Activated CD4-positive, CD25-positive, alpha-beta regulatory T cell treated with anti-CD3 and anti-CD28 coated beads, Interleukin-2, amount 50 U/mL, for 24 hours (primary cell): ENCODE data around the gene HSDL1.
A peak's percentile ranks its signal among the peaks of the same experiment; 100 is the strongest.
"Not testable (repeated sequence)": the region's sequence is repeated elsewhere in the genome, so short reads cannot be mapped to it uniquely, and the experiment has no call there.

Experiments used
- ATAC-seq, 2 donors: fragments of 150-1000 bp; cut with Tn5 transposase; one replicate each; pipeline ENCODE4 v1.10.0; 2021; ENCODE audit warnings: mild to moderate bottlenecking in 1 of 2, moderate library complexity in 1 of 2

The HSDL1 gene

GRCh38 chr16:84137769-84138357 lies 7.1 kb downstream of the HSDL1 start:
- ATAC-seq, result no peak

- no peak for ATAC-seq
These were observed 7.7 kb downstream of the HSDL1 start for GRCh38 chr16:84137287-84137686.

DNA sequence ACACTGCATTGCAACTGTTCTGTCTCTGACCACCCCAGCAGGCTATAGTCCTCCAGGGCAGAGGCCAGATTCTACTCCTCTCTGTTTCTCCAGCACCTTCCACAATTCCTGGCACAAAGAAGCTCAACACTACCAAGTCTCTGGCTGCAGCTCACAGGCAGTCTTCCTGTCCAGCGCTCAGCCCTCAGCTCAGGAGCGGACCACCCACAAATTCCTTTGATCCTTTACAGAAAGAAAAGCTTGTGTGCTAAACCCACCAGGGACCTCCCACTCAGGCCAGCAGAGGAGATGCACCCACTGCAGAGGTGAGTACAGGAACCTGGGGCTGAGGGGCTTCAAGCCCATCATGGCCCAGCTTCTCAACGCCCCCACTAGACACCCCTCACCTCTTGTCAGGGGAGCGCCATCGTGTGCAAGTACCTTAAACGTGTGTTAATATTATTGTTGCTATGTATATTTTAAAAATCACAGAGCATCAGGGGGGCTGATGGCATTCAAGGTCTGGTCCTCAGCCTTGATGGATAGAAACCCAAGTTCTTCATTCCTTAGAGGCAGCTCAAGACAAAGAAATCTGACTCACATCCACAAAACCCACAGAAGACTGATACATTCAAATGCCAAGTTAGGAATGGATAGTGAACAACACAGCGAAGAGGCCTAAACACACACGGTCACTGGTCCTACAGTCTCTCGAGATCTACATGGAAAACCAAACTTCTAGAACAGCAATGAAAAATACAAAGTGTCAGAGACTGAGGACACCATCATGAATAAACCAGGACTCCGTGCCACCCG lies 8.4 kb downstream of the HSDL1 start:
- no peak for ATAC-seq

- ATAC-seq, result no peak
These were observed 12.3 kb downstream of the HSDL1 start for GRCh38 chr16:84132527-84133285.

GRCh38 chr16:84131117-84131516 lies 13.9 kb downstream of the HSDL1 start:
- ATAC-seq, result no peak

DNA sequence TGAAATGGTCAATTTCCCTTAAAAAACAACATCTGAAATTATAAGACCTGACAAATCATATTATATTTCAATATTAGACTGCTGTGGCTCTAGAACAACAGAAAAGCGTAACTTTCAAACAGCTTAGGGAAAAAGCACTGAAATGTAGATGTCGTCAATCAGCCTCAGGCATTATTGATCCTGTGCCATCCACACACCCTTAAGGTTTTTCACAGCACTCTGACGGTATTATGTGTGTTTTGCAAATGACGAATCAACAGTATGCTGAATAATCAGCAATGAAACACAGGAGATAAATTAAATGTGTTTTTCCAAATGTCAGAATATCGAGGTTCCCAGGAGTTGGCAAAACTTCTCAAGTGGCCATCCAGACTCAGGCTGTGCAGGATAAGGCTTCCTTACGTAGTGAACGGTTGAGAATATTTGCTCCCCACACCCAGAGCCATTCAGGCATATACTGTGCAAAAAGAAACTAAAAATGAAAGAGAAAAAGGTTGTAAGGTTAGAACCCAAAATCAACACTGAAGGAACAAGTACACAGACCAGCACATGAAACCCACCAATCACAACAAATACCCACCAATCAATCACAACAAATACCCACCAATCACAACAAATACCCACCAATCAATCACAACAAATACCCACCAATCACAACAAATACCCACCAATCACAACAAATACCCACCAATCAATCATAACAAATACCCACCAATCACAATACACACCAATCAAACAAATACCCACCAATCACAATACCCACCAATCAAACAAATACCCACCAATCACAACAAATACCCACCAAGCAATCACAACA lies 20.5 kb downstream of the HSDL1 start:
- ATAC-seq, result no peak

GRCh38 chr16:84121007-84121406 lies 24.0 kb downstream of the HSDL1 start:
- no peak for ATAC-seq

- ATAC-seq, result no peak
These were observed 25.0 kb downstream of the HSDL1 start for GRCh38 chr16:84120023-84120422.

- no peak for ATAC-seq
These were observed 25.6 kb downstream of the HSDL1 start for GRCh38 chr16:84119368-84119767.

GRCh38 chr16:84118315-84118714 lies 26.7 kb downstream of the HSDL1 start:
- not testable (repeated sequence) for ATAC-seq

DNA sequence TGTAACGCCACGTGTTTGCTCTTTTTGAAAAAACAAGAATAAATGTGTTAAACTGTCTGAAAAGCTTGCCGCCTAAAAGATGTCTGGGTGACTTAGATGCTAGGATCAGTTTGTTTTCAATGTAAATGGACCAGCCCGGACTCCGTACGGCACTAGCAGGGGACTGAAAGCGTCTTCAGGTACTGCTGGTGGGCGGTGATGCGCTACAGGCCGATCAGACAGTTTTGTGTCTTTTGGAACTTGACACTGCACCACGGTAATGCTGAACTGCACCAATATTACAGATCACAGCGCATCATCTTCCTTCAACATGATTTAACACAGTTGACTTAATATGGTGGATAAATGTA lies 27.5 kb downstream of the HSDL1 start:
- no peak for ATAC-seq

DNA sequence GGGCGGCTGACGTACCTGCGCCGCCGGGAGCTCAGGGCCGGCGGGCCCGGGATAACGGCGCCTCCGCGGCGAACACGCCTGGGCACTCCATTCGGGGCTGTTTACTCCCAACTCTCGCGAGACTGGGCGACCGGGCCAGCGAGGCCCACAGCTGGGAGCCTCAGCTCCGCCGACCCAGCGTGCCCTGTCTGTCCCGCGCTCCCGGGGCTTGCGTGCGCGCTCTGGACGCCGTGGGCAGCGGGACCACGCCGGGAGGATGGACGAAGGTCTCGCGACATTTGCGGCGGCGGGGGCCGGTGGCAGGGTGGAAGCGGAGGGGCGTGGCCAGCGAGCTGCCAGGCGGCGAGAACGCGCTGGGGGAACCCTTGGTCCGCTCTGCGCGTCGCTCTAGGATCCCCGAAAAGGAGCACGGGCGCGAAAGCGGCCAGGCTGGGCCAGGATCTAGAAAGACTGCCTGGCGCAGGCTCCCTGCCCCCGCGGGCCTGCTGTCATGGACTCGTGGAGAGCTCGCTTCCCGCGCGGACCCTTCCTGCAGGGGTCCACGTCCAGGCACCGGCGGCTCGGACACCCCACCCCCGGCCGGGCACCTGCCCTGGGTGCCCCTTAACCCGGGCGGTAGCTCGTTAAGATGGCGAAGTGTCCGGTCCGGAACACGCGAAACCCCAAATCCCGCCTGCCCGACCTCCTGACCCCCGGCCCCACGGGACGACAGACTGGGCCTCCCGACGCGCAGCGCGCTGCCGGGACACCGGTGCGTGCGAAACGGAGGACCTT lies 28.1 kb downstream of the HSDL1 start, which contains the start of gene MBTPS1:
Gene MBTPS1 (minus strand): TSS at position 223 of the 774 bp plus-strand sequence. CDS start 15,159 bp downstream, outside the sequence.
- ATAC-seq, result peak; percentile 92 to 94

GRCh38 chr16:84115919-84116719 lies 28.9 kb downstream of the HSDL1 start:
- peak; percentile 44 to 52 for ATAC-seq

DNA sequence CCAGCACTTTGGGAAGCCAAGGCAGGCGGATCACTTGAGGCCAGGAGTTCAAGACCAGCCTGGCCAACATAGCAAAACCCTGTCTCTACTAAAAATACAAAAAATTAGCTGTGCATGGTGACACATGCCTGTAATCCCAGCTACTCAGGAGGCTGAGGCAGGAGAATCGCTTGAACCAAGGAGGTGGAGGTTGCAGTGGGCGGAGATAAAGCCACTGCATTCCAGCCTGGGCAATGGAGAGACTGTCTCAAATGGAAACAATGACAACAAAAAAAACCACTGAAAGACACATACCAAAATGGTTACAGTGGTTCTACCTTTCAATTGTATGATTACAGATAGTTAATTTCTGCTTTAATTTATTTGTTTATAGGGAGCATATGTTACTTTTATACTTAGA lies 33.0 kb downstream of the HSDL1 start:
- ATAC-seq, result not testable (repeated sequence)

- no peak for ATAC-seq
These were observed 33.5 kb downstream of the HSDL1 start for GRCh38 chr16:84111525-84111924.

DNA sequence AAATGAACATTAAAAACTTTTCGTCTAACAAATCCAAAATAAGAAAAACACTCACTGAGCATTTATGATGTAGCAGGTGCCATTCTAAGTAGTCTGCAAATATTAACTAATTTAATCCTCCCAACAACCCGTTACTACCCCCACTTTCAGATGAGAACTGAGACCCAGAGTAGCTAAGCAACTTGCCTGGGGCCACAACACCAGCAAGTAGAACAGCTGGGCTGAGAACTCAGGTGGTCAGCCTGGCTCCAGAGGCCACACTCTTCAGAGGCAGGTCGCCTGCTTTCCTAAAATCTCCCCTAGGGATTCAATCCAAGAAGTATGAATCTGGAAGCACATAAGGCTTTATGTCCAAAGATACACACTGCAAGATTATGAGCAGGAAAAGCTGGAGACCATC lies 34.5 kb downstream of the HSDL1 start:
- no peak for ATAC-seq

- ATAC-seq, result no peak
These were observed 35.2 kb downstream of the HSDL1 start for GRCh38 chr16:84109598-84110335.

GRCh38 chr16:84107921-84108320 lies 37.1 kb downstream of the HSDL1 start:
- no peak for ATAC-seq

DNA sequence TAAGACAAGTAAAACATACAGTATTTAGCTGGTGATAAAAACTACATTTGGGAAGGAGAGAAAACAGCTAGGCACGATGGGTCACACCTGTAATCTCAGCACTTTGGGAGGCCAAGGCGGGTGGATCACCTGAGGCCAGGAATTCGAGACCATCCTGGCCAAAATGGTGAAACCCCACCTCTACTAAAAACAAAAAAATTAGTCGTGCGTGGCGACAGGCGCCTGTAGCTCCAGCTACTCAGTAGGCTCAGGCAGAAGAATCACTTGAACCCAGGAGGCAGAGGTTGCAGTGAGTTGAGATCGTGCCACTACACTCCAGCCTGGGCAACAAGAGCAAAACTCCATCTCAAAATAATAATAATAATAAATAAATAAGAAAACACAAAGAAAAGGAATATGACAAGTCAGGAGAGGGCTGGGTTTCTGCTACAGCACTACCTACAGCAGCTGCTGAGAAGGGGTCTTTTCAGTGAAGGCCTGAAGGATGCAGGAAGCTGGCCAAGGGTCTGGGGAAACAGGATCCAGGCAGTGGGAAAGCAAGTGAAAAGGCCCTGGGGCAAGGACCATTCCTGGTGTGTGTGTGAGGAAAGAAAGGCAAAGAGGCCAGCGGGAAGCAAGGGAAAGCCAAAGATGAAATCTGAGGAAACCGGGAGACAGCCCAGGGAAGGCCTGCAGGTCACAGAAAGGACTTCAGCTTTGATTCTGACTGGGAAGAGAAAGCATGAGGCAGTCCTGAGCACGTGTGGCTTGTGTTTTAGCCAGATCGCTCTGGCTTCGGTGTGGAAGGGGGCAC lies 38.8 kb downstream of the HSDL1 start:
- ATAC-seq, result no peak
